Stimulated activated naive CD8-positive, alpha-beta T cell treated with anti-CD3 and anti-CD28 coated beads, Interleukin-15, Interleukin-2, amounts not matched to agents 100 U/mL and 50 U/mL, for 24 hours (primary cell): ENCODE measurements around the gene ANKRD31.
"Not testable (repeated sequence)": the region's sequence is repeated elsewhere in the genome, so short reads cannot be mapped to it uniquely, and the experiment has no call there.

Source experiments
- ATAC-seq: fragments of 150-1000 bp; cut with Tn5 transposase; one replicate; pipeline ENCODE4 v1.10.0; 2021
- DNase-seq: peaks from one replicate; pipeline ENCODE4 v3.0.0; 2021

ANKRD31 gene

DNA sequence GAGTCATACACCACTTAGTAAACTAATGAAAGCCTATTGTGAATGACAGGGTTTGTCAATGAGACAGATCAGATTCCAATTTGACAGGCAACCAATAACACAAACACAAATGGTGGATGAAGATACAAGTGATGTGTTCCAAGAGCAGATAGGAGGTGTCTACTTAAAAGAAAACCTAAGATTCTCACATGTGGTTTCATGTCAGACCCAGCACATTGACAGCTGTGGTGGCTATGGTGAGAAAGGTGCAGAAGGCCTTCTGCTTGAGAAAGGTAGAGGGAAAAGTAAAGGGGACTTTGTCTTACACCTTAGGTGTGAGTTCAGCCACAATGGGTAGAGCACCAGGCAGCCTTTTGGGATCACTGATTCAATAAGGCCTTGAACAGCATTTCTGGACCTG, 11.2 kb downstream of the ANKRD31 start:
- ATAC-seq: no peak

GRCh38 chr5:75220787-75221186, 15.9 kb downstream of the ANKRD31 start:
- not testable (repeated sequence) for DNase-seq

More for the DNA sequence above, 11.2 kb downstream of the ANKRD31 start:
- no peak for DNase-seq

GRCh38 chr5:75214928-75215327, 21.8 kb downstream of the ANKRD31 start:
- DNase-seq (no peak), ATAC-seq (no peak)

More at GRCh38 chr5:75220787-75221186, 15.9 kb downstream of the ANKRD31 start:
- ATAC-seq: not testable (repeated sequence)

DNA sequence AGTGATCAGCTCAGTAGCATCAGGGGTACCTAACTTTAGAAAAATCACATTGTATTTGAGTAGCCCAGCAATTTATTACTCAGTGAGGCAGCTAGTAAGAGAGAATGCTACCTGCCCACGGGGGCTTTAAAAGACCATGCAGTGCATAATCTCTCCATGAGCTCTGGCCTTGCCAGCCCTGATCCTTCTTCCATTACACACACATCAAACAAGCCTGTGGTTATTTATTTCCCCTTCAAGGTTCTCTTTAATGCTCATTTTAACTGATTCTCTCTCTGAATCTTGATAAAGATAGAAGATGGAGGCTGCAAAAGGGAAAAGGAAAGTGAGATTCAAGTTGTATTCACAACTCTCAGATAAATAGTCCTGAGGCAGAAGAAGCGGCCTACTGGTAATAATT, 22.3 kb downstream of the ANKRD31 start:
- ATAC-seq (no peak), DNase-seq (no peak)

DNA sequence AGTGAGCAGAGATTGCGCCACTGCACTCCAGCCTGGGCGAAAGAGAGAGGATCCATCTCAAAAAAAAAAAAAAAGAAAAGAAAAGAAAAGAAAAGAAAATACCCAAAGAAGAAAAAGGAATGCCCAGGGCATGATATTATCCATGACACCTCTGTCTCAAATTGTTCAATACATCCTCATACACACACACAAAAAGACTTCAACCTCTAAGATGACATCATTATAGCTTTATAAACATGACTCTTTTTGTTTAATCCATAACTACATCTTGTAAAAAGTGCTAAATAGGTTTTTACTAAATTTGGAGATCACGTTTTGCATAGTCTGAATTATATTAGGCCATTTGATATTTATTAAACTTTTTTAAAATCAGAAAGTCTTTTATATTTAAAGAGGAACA, 33.1 kb downstream of the ANKRD31 start:
- DNase-seq (no peak), ATAC-seq (no peak)

DNA sequence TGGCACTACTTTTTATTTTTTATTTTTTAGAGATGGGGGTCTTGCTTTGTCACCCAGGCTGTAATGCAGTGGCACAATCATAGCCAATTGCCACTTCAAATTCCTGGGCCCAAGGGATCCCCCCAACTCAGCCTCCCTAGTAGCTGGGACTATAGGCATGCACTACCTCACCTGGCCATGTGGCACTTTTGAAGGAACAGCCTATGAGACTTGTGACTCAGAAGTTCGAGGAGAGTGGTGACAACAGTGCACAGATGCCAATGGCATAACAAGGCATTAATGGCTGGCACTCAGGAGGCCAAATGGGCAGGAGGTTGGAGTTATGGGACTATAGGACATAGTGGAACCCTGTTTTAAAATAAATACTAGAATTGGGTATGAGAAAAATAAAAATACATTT, 33.7 kb downstream of the ANKRD31 start:
- DNase-seq (no peak), ATAC-seq (no peak)

DNA sequence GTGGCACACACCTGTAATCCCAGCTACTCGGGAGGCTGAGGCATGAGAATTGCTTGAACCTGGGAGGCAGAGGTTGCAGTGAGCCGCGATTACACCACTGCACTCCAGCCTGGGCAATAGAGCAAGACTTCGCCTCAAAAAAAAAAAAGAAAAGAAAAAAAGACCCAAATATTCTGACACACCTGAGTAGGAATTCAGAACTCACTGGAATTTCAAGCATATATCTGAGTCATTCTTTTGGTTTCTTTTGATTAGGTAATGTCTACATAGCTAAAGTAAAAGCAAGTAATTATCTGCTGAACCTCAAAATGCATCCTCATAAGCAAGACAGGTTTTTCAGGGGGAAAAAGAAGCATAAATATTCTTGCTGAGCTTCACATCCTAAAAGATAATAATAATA, 35.9 kb downstream of the ANKRD31 start:
- DNase-seq (no peak), ATAC-seq (no peak)

GRCh38 chr5:75199946-75200345, 36.7 kb downstream of the ANKRD31 start:
- DNase-seq (no peak), ATAC-seq (no peak)

- ATAC-seq (no peak), DNase-seq (no peak)
Observed at GRCh38 chr5:75199071-75199470, 37.6 kb downstream of the ANKRD31 start.

DNA sequence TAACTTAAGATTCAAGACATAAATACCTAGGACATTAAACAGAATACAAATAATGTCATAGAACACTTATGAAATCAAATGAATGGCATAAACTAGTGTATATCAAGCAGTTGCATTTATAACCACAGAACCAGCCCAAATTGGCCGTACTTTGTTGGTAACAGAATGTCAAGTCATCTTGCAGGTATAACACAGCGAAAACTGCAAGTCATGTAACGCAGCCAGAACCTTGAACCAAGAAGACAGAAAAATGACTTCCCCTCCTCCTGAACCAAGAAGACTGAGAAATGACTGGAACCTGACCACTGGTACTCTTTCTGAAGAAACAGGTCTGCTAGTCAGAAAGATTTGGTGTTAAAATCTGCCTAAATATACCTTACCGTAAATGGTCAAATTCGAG, 38.9 kb downstream of the ANKRD31 start:
- ATAC-seq: no peak
- no peak for DNase-seq

GRCh38 chr5:75192804-75193203, 43.9 kb downstream of the ANKRD31 start:
- peak; percentile 91 for ATAC-seq

DNA sequence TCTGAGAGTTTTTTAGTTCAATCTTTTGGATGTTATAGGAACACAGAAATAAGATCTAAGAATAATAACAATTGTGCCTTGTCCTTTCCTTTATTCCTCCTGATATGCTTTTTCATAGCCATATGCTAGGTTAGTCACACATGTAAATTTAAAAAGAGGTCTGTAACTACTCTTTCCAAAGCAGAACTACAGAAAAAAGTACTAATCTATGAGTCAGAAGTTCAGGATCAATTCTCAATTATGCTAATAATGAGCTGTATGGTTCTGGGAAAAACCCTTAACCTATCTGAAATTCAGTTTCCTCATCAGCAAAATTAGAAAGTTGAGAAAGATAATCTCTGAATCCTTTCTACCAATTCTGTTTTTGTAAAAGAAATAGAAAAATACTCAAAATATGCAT, 44.4 kb downstream of the ANKRD31 start:
- DNase-seq (no peak), ATAC-seq (peak; percentile 60)

More at GRCh38 chr5:75192804-75193203, 43.9 kb downstream of the ANKRD31 start:
- peak; percentile 19 for DNase-seq

DNA sequence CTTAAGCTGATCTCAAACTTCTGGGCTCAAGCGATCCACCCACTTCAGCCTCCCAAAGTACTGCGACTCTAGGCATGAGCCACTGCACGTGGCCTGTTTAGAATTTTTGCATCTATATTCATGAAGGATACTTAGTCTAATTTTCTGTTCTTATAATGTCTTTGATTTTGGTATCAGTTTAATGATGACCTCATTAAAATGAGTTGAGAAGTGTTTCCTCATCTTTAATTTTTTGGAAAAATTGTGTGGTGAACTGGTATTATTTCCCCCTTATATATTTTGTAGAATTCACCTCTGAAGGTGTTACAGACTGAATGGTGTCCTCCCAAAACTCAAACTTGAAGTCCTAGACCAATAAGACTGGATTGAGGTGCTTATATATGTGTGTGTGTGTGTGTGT, 46.5 kb downstream of the ANKRD31 start:
- DNase-seq (no peak), ATAC-seq (no peak)

DNA sequence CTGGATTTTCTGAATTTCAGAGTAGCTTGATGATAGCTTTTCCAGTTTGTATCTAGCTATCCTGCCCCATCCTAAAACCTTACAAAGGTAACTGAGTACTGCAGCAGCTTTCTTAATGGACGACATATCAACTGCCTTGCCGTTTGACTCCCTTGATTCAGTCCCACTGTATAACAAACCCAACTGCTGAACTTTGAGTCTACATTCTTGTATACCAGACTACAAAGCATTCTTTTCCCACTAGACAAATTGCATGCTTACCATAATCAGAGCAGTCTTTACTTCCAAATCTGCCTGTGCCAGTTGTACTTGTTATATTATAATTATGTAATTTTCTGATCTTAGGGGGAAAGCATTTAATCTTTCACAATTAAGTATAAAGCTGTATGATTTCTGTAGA, 47.3 kb downstream of the ANKRD31 start:
- ATAC-seq (no peak), DNase-seq (no peak)

- no peak for ATAC-seq
Observed at GRCh38 chr5:75185763-75186162, 50.9 kb downstream of the ANKRD31 start.

GRCh38 chr5:75176009-75176408, 60.7 kb downstream of the ANKRD31 start:
- not testable (repeated sequence) for ATAC-seq, DNase-seq

More at GRCh38 chr5:75185763-75186162, 50.9 kb downstream of the ANKRD31 start:
- DNase-seq: no peak

GRCh38 chr5:75174872-75175271, 61.8 kb downstream of the ANKRD31 start:
- DNase-seq, ATAC-seq: not testable (repeated sequence)

- DNase-seq: no peak
- no peak for ATAC-seq
Observed at GRCh38 chr5:75169516-75169915, 67.2 kb downstream of the ANKRD31 start.

GRCh38 chr5:75168026-75168735, 68.5 kb downstream of the ANKRD31 start:
- no peak for ATAC-seq
- DNase-seq: no peak

DNA sequence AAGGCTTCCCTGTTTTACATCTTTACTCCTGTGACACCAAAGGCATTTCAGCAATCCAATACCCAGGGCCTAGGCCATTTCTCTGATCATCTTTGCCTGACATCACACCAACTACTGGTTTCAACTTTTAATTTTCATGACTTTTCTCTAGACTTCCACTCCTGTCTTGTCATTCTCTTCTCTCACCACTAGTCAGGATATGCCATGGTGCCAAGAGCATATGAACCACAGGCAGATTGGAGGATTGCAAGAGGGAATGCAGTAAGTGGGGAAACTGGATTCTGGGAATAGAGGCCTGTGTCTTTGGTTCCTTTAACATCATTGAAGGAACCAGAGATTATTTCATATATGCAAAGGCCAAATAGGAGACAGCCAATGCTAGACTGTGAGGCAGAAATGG, 69.3 kb downstream of the ANKRD31 start:
- no peak for ATAC-seq
- DNase-seq: no peak

DNA sequence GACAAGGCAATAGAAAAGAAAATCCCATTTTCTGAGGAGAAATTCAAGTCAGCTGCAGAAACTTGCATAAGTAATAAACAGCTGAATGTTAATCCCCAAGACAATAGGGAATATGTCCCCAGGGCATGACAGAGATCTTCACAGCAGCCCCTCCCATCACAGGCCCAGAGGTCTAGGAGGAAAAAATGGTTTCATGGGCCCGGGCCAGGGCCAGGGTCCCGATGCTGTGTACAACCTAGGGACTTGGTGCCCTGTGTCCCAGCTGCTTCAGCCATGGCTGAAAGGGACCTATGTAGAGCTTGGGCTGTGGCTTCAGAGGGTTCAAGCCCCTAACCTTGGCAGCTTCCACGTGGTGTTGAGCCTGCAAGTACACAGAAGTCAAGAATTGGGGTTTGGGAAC, 75.2 kb downstream of the ANKRD31 start:
- not testable (repeated sequence) for DNase-seq, ATAC-seq

GRCh38 chr5:75156585-75156984, 80.1 kb downstream of the ANKRD31 start:
- DNase-seq: no peak
- ATAC-seq: no peak

DNA sequence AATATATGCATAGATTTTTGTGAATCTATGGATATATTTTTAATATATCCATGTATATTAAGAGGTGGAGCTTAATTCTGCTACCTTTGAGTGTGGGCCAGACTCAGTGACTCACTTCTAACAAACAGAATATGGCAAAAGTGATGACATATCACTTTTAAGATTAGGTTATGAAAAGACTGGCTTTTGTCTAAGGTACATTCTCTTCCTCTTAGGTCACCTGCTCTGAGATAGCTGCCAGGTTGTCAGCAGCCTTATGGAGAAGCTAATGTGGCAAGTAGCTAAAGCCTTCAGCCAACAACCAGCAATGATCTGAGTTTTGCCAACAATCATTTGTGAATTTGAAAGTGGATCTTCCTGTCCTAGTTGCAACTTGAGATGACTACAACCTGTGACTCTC, 83.8 kb downstream of the ANKRD31 start:
- ATAC-seq (no peak), DNase-seq (no peak)

DNA sequence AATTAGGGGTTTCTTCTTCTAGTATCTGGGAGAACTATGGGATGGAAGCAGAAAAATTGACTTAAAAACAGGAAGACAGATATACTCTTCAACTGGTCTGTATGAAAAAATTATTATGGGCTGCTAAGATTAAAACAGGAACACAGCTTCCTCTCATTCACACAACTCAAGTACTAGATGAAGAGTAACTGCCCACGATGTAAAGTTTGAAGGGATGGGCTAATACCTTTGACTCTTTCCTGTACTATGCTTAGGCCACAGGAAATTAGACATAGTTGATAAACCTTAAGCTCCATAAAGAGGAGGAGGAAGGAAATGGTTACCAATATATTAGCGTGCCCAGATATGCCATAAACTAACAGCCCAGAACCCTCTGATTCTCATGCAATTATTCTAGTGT, 88.6 kb downstream of the ANKRD31 start:
- ATAC-seq: no peak

More for the DNA sequence above, 88.6 kb downstream of the ANKRD31 start:
- DNase-seq: no peak
